CD14-positive monocyte (primary cell): ENCODE results near the gene ENTHD1. TPM values are rescaled to one million over a fixed set of nuclear protein-coding genes. Genes with fewer than 3 reads are reported as not detected.

ENCODE experiments used
- DNase-seq, 3 donors: peaks; one replicate each; pipeline ENCODE4 v3.0.0-alpha.2; 2011 to 2022
- H2AFZ ChIP-seq: 2 replicates; pipeline ENCODE4 v1.6.0; 2012; ENCODE audit warnings: mild to moderate bottlenecking, low read depth, low read length, inconsistent platforms; ENCODE audit not compliant: insufficient read depth, poor library complexity, severe bottlenecking
- H3K27ac ChIP-seq, 2 donors: 1 replicate in 1 of 2; 2 replicates in 1 of 2; pipeline ENCODE4 v1.5.1; 2012 to 2013; ENCODE audit warnings: low read length in 2 of 2, control low read depth in 1 of 2, inconsistent platforms in 1 of 2, low read depth in 1 of 2, mild to moderate bottlenecking in 1 of 2
- H3K27me3 ChIP-seq, 2 donors: one replicate each; pipeline versions ENCODE4 v1.6.0 to v1.6.1; 2011 to 2013; ENCODE audit warnings: low read length in 2 of 2; ENCODE audit not compliant: control insufficient read depth in 2 of 2, insufficient read depth in 2 of 2
- H3K36me3 ChIP-seq, 2 donors: replicated peaks in 1 of 2; 1 replicate in 1 of 2; 2 replicates in 1 of 2; pipeline versions ENCODE4 v1.5.1 to v1.6.1; 2012 to 2013; ENCODE audit warnings: low read length in 2 of 2, control low read depth in 1 of 2, inconsistent platforms in 1 of 2, mild to moderate bottlenecking in 1 of 2; ENCODE audit not compliant: insufficient read depth in 2 of 2, control insufficient read depth in 1 of 2
- H3K4me1 ChIP-seq, 2 donors: 1 replicate in 1 of 2; 2 replicates in 1 of 2; pipeline versions ENCODE4 v1.5.1 to v1.6.1; 2012 to 2013; ENCODE audit warnings: low read length in 2 of 2, control low read depth in 1 of 2, inconsistent platforms in 1 of 2, mild to moderate bottlenecking in 1 of 2, moderate library complexity in 1 of 2; ENCODE audit not compliant: insufficient read depth in 2 of 2, control insufficient read depth in 1 of 2
- H3K4me2 ChIP-seq: replicated peaks from 2 replicates; pipeline ENCODE3; 2012; ENCODE audit warnings: low read length, moderate library complexity, mild to moderate bottlenecking; ENCODE audit not compliant: poor library complexity, severe bottlenecking; ENCODE audit errors: extremely low read depth
- H3K4me3 ChIP-seq, 3 experiments: fragments of 200-600 bp in 1 of 3; sonication (generic) in 1 of 3; replicated peaks in 1 of 3; 1 replicate in 2 of 3; 2 replicates in 1 of 3; pipeline ENCODE4 v1.5.1; 2011 to 2013; ENCODE audit warnings: low read length in 3 of 3, mild to moderate bottlenecking in 3 of 3, control low read depth in 2 of 3, low read depth in 2 of 3, inconsistent platforms in 1 of 3, moderate library complexity in 1 of 3
- H3K79me2 ChIP-seq: 2 replicates; pipeline ENCODE4 v1.6.0; 2012; ENCODE audit warnings: mild to moderate bottlenecking, control low read depth, inconsistent platforms, low read length, moderate library complexity; ENCODE audit not compliant: insufficient read depth
- H3K9ac ChIP-seq: 2 replicates; pipeline ENCODE4 v1.6.0; 2017; ENCODE audit warnings: low read length, mild to moderate bottlenecking; ENCODE audit not compliant: insufficient read depth, poor library complexity, severe bottlenecking
- H3K9me3 ChIP-seq, 2 donors: replicated peaks in 1 of 2; 1 replicate in 1 of 2; 2 replicates in 1 of 2; pipeline versions ENCODE4 v1.5.1 to v1.6.1; 2012 to 2013; ENCODE audit warnings: low read length in 2 of 2, control low read depth in 1 of 2; ENCODE audit not compliant: control insufficient read depth in 1 of 2, insufficient read depth in 1 of 2
- H4K20me1 ChIP-seq: 2 replicates; pipeline ENCODE4 v1.6.0; 2012; ENCODE audit warnings: mild to moderate bottlenecking, low read length, control low read depth, moderate library complexity; ENCODE audit not compliant: insufficient read depth
- H3K27ac Mint-ChIP-seq, 7 donors: one replicate each; pipeline ENCODE4 v1.8.0; 2020; ENCODE audit warnings: mild to moderate bottlenecking in 7 of 7, mixed read lengths in 7 of 7, moderate library complexity in 6 of 7, inconsistent platforms in 2 of 7
- H3K27me3 Mint-ChIP-seq, 3 donors: one replicate each; pipeline ENCODE4 v1.8.0; 2021 to 2022; ENCODE audit warnings: low read depth in 3 of 3, mild to moderate bottlenecking in 3 of 3, mixed read lengths in 3 of 3, moderate library complexity in 3 of 3, inconsistent platforms in 1 of 3
- H3K36me3 Mint-ChIP-seq, 2 donors: one replicate each; pipeline ENCODE4 v1.8.0; 2020; ENCODE audit warnings: mixed read lengths in 2 of 2, inconsistent platforms in 1 of 2, mild to moderate bottlenecking in 1 of 2
- H3K4me1 Mint-ChIP-seq: one replicate; pipeline ENCODE4 v1.8.0; 2020; ENCODE audit warnings: mild to moderate bottlenecking, mixed read lengths
- H3K4me3 Mint-ChIP-seq, 2 donors: one replicate each; pipeline ENCODE4 v1.8.0; 2020; ENCODE audit warnings: mild to moderate bottlenecking in 2 of 2, mixed read lengths in 2 of 2, moderate library complexity in 1 of 2
- H3K9me3 Mint-ChIP-seq, 7 donors: one replicate each; pipeline ENCODE4 v1.8.0; 2020 to 2022; ENCODE audit warnings: mixed read lengths in 7 of 7, mild to moderate bottlenecking in 6 of 7, moderate library complexity in 6 of 7, inconsistent platforms in 2 of 7
- WGBS: methylation state at CpG from one replicate; pipeline ENCODE4 v1.1.5; 2013; ENCODE audit warnings: missing lambda C conversion rate; ENCODE audit not compliant: insufficient coverage; 5-methylcytosine and 5-hydroxymethylcytosine counted together
- intact Hi-C, 2 donors: fragments of 100-400 bp; cut with micrococcal nuclease; formaldehyde crosslinking; loops; one replicate each; pipeline versions ENCODE4 v1.15.0 to v1.15.1; 2023
- polyA plus RNA-seq, 3 donors: library from polyadenylated mRNA; depleted of rRNA in 1 of 3; unstranded in 2 of 3; stranded (reverse) in 1 of 3; fragments of 300-500 nt in 2 of 3; fragments of >200 nt in 1 of 3; fragmentation: Illumina TruSeq in 2 of 3; gene quantifications; 1 replicate in 2 of 3; 2 replicates in 1 of 3; pipeline ENCODE4 v1.2.3, GENCODE V29; 2012 to 2021
- TF ChIP-seq, protein P1 (sequence below): fragments of 200-600 bp; IDR thresholded peaks from one replicate; pipeline ENCODE4 v1.8.0; 2022; ENCODE audit warnings: antibody characterized with exemption, mild to moderate bottlenecking

The ENTHD1 gene
- polyA plus RNA-seq, 3 donors, result not detected

DNA sequence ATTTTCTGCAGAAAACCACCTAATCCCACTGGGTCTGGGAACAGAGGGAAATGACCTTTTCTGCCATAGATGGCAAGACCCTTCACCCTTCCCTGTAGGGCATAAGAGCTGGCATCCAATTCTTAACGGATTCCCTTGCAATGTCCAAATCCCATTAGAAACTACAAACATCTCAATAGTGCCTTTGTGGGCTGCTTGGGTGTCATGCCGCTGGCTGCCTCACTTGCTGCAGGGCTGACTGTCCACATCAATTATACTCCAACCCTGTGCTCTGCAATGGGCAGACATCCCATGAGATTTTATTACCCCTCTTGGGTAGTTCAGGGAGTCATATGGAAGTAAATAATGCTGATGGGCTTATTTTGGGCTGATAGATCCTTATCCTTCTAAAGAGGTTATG is 14.6 kb upstream of the ENTHD1 start:
- peak overlapping the region in 1 of 7 donors; percentile 32 for H3K27ac Mint-ChIP-seq
- Histone ChIP-seq H4K20me1 (no peaks in the 10 kb centered on the region), H3K4me1 (no peaks in the 10 kb centered on the region), H3K4me3 (no peak overlapping the region), H3K9ac (no peak overlapping the region), H3K79me2 (no peaks in the 10 kb centered on the region), H3K27me3 (no peaks in the 10 kb centered on the region), H3K27ac (no peak overlapping the region), H3K9me3 (no peaks in the 10 kb centered on the region), H3K4me2 (no peak overlapping the region), H2AFZ (no peak overlapping the region), H3K36me3 (no peaks in the 10 kb centered on the region)
- H3K9me3 Mint-ChIP-seq, result peaks cover 0 to 3% (median 0%) of the 10 kb centered on the region in 7 donors
- H3K4me3 Mint-ChIP-seq, result no peak overlapping the region
- H3K36me3 Mint-ChIP-seq, result no peaks in the 10 kb centered on the region
- intact Hi-C loops, result no loop called here
- no peak for DNase-seq
- peaks cover 3% of the 10 kb centered on the region for H3K4me1 Mint-ChIP-seq
- WGBS, result 100% methylated on average over 1 of the region's 2 CpGs
- peaks cover 2 to 4% (median 4%) of the 10 kb centered on the region in 3 donors for H3K27me3 Mint-ChIP-seq
- TF ChIP-seq, protein P1, sequence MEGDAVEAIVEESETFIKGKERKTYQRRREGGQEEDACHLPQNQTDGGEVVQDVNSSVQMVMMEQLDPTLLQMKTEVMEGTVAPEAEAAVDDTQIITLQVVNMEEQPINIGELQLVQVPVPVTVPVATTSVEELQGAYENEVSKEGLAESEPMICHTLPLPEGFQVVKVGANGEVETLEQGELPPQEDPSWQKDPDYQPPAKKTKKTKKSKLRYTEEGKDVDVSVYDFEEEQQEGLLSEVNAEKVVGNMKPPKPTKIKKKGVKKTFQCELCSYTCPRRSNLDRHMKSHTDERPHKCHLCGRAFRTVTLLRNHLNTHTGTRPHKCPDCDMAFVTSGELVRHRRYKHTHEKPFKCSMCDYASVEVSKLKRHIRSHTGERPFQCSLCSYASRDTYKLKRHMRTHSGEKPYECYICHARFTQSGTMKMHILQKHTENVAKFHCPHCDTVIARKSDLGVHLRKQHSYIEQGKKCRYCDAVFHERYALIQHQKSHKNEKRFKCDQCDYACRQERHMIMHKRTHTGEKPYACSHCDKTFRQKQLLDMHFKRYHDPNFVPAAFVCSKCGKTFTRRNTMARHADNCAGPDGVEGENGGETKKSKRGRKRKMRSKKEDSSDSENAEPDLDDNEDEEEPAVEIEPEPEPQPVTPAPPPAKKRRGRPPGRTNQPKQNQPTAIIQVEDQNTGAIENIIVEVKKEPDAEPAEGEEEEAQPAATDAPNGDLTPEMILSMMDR, result no peak

DNA sequence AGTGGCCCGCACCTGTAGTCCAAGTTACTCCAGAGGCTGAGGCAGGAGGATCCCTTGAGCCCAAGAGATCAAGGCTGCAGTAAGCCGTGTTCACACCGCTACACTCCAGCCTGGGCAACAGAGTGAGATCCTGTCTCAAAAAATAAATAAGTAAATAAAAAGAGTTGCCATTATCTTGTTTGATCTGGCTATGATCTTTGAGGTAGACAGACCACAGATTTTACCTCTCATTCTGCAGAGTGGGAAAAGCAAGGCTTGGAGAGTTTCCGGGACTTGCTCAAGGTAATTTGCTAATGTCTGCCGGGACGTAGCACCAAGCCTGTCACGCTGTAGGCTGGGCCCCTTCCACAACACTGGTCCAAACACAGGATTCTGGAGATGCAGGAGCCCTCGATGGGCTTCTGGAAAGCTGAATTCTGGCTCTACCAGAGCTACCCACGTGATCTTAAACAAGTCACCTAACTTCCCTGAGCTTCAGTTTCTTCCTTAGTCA is 14.1 kb upstream of the ENTHD1 start:
- H3K4me1 Mint-ChIP-seq, result peaks cover 3% of the 10 kb centered on the region
- Histone ChIP-seq H3K4me2 (no peak overlapping the region), H3K36me3 (no peaks in the 10 kb centered on the region), H2AFZ (no peak overlapping the region), H3K4me3 (no peak overlapping the region), H4K20me1 (no peaks in the 10 kb centered on the region), H3K9me3 (no peaks in the 10 kb centered on the region), H3K9ac (no peak overlapping the region), H3K27ac (no peak overlapping the region), H3K79me2 (no peaks in the 10 kb centered on the region), H3K4me1 (no peaks in the 10 kb centered on the region), H3K27me3 (no peaks in the 10 kb centered on the region)
- DNase-seq, result no peak
- no peak overlapping the region for H3K27ac Mint-ChIP-seq
- H3K9me3 Mint-ChIP-seq, result peaks cover 0 to 3% (median 0%) of the 10 kb centered on the region in 7 donors
- intact Hi-C loops, result no loop called here
- no peaks in the 10 kb centered on the region for H3K36me3 Mint-ChIP-seq
- peak overlapping the region in 1 of 2 donors; percentile 27 for H3K4me3 Mint-ChIP-seq
- 100% methylated on average over 3 of the region's 9 CpGs for WGBS
- H3K27me3 Mint-ChIP-seq, result peaks cover 2 to 4% (median 2%) of the 10 kb centered on the region in 3 donors
- TF ChIP-seq, protein P1, result no peak
